ACC112 (cell line): Measurements from ENCODE around the gene ADAT1.

ENCODE experiments used
- H2AFZ ChIP-seq: fragments of 200-600 bp; sonication (generic); one replicate; pipeline ENCODE4 v1.6.0; 2017; ENCODE audit warnings: antibody characterized with exemption, low read length; ENCODE audit not compliant: unreplicated experiment
- H3K27ac ChIP-seq: fragments of 200-600 bp; sonication (generic); 2 replicates; pipeline ENCODE4 v1.5.1; 2014; ENCODE audit warnings: low read depth, mild to moderate bottlenecking, antibody characterized with exemption, low read length, moderate library complexity
- H3K27me3 ChIP-seq: fragments of 200-600 bp; sonication (generic); 2 replicates; pipeline ENCODE4 v1.6.1; 2014; ENCODE audit warnings: mild to moderate bottlenecking, antibody characterized with exemption, low read length, moderate library complexity, mixed read lengths; ENCODE audit not compliant: insufficient read depth
- H3K36me3 ChIP-seq: fragments of 200-600 bp; sonication (generic); 2 replicates; pipeline ENCODE4 v1.6.1; 2016; ENCODE audit warnings: mild to moderate bottlenecking, antibody characterized with exemption, low read length, moderate library complexity, mixed read lengths; ENCODE audit not compliant: insufficient read depth
- H3K4me1 ChIP-seq: fragments of 200-600 bp; sonication (generic); one replicate; pipeline ENCODE4 v1.6.1; 2016; ENCODE audit warnings: low read length, mixed read lengths; ENCODE audit not compliant: insufficient read depth, unreplicated experiment, control insufficient read depth
- H3K4me3 ChIP-seq: fragments of 200-600 bp; sonication (generic); 2 replicates; pipeline ENCODE4 v1.5.1; 2014; ENCODE audit warnings: mild to moderate bottlenecking, low read depth, low read length
- H3K79me2 ChIP-seq: fragments of 200-600 bp; sonication (generic); one replicate; pipeline ENCODE4 v1.6.0; 2016; ENCODE audit warnings: low read length; ENCODE audit not compliant: control insufficient read depth, unreplicated experiment, insufficient read depth

The ADAT1 gene

DNA sequence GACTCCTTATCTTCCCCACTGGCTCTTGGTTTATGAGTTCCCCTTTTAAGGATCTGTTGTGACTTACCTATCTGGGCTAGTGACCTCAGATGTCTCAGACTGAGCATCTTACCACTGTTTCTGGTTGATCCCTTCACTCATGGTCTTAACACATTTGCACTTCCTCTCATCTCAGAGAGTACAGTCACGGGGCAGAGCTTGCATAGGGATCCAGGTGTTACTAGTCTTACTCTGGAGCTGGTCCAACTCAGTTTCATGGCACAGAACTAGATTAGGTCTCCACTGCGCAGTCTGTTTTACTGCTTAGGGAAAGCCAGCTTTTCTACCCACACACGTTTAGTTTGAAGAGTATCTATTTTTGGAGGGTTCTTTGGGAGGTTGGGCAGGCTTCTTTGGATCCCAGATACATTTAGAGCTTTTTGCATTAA lies 46.7 kb downstream of the ADAT1 start:
- Histone ChIP-seq H3K79me2 (no peaks in the 10 kb centered on the region), H3K36me3 (peaks cover 17% of the 10 kb centered on the region), H3K27ac (no peak overlapping the region), H3K4me1 (no peaks in the 10 kb centered on the region), H3K27me3 (no peaks in the 10 kb centered on the region), H2AFZ (no peak overlapping the region), H3K4me3 (no peak overlapping the region)

DNA sequence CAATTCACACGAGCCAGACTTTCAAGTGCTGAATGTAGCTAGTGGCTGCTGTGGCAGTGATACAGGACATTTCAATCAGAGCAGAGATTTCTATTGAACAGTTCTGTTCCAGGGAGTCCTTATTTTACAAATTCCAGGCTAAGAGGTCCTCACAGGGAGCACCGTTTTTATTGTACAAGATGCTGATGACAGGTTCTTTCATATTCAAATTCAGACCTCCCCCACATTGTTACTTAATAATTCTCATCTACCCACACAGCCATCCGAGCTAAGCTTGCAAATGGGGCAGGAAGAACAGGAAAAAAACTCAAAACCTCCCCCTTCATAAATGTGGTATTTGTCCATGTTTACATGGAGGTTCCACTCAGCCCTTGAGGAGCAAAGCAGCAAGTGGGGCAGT lies 47.1 kb downstream of the ADAT1 start:
- Histone ChIP-seq H3K36me3 (peaks cover 17% of the 10 kb centered on the region), H3K4me3 (no peak overlapping the region), H2AFZ (no peak overlapping the region), H3K79me2 (no peaks in the 10 kb centered on the region), H3K4me1 (no peaks in the 10 kb centered on the region), H3K27ac (no peak overlapping the region), H3K27me3 (no peaks in the 10 kb centered on the region)

DNA sequence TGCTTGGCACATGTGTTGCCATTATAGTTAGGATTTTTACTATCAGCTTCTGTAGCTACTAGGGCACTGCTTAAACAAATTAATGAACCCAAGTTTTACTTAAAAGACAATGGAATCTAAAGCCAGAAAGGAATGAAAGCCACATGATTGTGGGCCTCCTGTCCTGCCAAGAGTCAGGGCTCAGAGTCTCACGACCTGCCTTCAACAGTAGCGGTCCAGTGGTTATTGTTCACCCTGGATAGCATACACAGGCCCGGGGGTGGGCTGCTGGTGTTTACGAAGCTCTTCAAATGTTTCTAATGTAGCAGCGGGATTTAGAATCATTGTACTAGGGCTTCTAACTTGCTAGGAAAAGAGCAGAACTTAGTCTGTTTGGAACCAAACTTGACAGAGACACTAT lies 49.1 kb downstream of the ADAT1 start:
- no peaks in the 10 kb centered on the region for H3K4me1 ChIP-seq

DNA sequence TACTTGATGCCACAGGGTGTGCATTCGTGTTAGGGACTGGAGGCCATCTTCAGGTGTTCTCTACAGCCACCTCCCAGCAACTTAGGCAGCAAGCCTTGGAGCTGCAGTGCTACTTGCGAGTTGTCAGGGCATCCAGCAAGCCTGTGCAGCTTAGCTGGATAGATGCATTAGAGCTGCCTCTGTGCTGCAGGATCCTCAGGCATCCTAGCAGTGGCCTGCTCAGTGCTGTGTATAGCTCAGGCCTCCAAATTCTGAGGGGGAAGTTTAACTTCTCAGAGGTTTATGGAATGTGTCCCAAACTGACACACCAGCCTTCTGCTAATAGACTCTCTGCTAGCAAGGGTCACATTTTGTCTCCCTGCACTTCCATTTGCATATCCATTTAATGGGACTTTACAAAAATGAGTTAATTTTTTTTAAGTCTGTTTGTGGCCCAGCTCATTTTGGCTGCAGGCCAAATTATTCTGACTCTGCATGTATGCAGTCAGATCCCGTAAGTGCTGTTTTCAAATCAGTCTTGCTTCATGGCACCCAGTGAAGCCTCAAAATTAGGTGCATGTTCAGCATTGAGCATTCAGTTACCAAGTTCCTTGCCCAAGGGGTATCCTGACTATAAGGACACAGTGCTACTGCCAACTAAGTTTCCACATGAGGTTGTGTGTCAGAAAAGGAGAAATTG lies 50.1 kb downstream of the ADAT1 start:
- Histone ChIP-seq H3K79me2 (no peaks in the 10 kb centered on the region), H3K4me1 (no peaks in the 10 kb centered on the region), H3K36me3 (peaks cover 27% of the 10 kb centered on the region), H3K4me3 (no peak overlapping the region), H3K27me3 (no peaks in the 10 kb centered on the region), H2AFZ (no peak overlapping the region), H3K27ac (no peak overlapping the region)

More for the DNA sequence above, 49.1 kb downstream of the ADAT1 start:
- Histone ChIP-seq H2AFZ (no peak overlapping the region), H3K4me3 (no peak overlapping the region), H3K27me3 (no peaks in the 10 kb centered on the region), H3K27ac (no peak overlapping the region), H3K36me3 (peaks cover 22% of the 10 kb centered on the region), H3K79me2 (no peaks in the 10 kb centered on the region)

DNA sequence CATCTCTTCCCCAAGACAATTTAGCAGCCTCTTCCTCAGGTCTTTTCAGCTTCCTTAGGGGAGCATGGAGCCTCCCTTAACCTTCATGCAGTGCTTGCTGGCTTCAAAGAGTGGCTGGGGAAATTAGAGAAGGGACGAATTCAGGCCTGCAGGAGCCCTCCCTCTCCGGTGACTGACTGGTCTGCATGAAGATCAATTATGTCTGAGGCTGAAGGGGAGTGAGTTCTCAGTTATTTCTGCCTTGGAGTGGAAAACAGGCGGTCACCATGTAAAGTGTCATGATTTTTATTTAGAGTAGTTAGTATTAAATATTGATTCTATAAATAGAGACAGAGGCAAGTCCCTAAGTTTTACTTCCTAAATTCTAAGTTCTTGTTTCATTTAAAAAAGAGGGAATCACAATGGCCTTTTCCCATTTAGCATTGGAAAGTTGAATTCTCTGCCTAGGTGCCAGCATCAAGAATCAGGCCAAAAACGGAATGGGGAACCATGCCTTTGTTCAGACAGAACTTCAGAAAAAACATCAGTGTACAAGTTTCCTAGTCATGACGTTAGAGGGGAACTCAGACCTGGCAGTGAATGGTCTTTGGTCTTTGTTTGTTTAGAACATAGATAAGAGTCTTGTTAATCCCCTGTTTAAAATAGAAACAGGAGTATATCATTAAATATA lies 52.5 kb downstream of the ADAT1 start:
- H3K36me3 ChIP-seq = peaks cover 20% of the 10 kb centered on the region
- no peak overlapping the region for H2AFZ ChIP-seq
- H3K79me2 ChIP-seq = peaks cover 15% of the 10 kb centered on the region
- H3K27me3 ChIP-seq = no peaks in the 10 kb centered on the region
- H3K27ac ChIP-seq = no peak overlapping the region
- peaks cover 11% of the 10 kb centered on the region for H3K4me1 ChIP-seq
- no peak overlapping the region for H3K4me3 ChIP-seq

DNA sequence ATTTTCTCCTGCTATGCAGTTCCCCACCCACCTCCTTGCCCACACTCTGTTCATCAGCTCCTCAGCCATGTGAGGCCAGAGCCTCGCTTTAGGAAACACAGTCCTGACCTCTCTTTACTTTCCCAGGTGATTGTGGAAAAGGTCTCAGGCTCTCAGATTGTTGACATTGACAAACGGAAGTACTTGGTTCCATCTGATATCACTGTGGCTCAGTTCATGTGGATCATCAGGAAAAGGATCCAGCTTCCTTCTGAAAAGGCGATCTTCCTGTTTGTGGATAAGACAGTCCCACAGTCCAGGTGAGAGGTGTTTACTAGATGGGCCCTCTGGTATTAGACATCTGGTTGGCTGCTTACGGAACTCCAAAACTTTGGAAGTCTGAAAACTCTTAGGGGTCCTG lies 55.2 kb downstream of the ADAT1 start:
- Histone ChIP-seq H3K79me2 (peaks cover 15% of the 10 kb centered on the region), H3K36me3 (peaks cover 20% of the 10 kb centered on the region), H3K4me1 (peaks cover 21% of the 10 kb centered on the region), H3K27me3 (peaks cover 12% of the 10 kb centered on the region; the same call in 1 of the 2 replicates), H2AFZ (no peak overlapping the region), H3K27ac (no peak overlapping the region), H3K4me3 (no peak overlapping the region)

DNA sequence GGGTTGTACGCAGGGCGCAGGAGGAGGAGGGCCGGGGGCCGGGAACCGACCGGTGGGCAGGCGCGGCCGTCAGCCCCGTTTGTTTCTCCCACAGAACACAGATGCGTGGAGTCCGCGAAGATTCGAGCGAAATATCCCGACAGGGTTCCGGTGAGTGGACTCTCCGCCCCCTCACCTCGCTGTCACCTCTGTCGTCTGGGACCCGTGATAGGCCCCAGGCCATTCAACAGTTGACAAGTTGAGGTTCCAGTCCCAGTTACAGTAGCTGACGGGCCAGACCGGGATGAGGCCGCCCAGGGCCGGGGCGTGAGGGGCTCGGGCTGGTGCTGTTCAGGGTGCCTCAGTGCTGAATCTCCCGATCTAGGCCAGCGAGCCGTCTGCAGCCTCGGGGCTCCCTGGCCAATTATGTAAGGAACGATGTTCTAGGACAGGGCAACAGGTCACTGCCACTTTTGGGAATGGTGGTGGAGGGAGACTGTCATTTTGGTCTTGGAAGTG lies 56.3 kb downstream of the ADAT1 start:
- peak overlapping the region; percentile 89 for H3K4me3 ChIP-seq
- peaks cover 20% of the 10 kb centered on the region for H3K36me3 ChIP-seq
- peaks cover 15% of the 10 kb centered on the region for H3K79me2 ChIP-seq
- no peak overlapping the region for H3K27ac ChIP-seq
- peaks cover 14% of the 10 kb centered on the region; the same call in 1 of the 2 replicates for H3K27me3 ChIP-seq
- peak overlapping the region; percentile 49 for H2AFZ ChIP-seq
- peaks cover 21% of the 10 kb centered on the region for H3K4me1 ChIP-seq

DNA sequence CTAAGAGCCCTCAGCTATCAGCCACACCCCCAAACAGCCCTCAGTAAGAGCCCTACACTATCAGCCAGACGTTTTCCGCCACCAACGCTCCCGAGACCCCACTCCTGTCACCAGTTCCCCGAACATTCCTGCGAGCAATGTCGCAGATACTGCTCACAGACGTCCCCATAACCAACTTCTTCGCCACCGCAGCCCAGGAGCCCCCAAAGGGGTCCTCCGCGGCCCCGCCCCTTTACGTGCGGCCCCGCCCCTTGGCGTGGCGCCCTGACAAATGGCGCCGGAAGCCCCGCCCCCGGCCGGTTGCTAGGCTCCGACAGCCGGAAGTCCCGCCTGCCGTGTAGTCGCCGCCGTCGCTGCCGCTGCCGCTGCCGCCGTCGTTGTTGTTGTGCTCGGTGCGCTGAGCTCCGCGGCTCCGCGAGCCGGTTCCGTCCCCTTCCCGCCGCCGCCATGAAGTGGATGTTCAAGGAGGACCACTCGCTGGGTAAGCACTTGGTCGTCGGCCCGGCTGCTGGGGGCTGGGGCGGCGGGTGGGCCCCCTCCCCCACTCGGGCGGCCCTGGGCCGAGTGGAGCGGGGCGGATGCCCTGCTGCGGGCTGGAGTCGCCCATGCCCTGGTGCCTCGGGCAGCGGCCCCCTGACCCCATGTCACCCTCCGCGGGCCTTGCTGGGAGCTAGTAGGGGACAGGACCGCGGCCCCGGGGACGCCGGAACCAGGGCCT lies 56.9 kb downstream of the ADAT1 start, which contains the start of gene GABARAPL2:
TSS of gene GABARAPL2 (plus strand) at position 340 of the 718 bp plus-strand sequence. CDS start at position 448, 108 bp downstream.
- H3K79me2 ChIP-seq = peaks cover 15% of the 10 kb centered on the region
- no peak within 1 kb of the TSS for H3K27ac ChIP-seq
- peaks cover 20% of the 10 kb centered on the region for H3K36me3 ChIP-seq
- peak within 1 kb of the TSS; percentile 97 for H2AFZ ChIP-seq
- peaks cover 21% of the 10 kb centered on the region for H3K4me1 ChIP-seq
- peaks cover 14% of the 10 kb centered on the region; the same call in 1 of the 2 replicates for H3K27me3 ChIP-seq
- peak within 1 kb of the TSS; percentile 89 for H3K4me3 ChIP-seq

DNA sequence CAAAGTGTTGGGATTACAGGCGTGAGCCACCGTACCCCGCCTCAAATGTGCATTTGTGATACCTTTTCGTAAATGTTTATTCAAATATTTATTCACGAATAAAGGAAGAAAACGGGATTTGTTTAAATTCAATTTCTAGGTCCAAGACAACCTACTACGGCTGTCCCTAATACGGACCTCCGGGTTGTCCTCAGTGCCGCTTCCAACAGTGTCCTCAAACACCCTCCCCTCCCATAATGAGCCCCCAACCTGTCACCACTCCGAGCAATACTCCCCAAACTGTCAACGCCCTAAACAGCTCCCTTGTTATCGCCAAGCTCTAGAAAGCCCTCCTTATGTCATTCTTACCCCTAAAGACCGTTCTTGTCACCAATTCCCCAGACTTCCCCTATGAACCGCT lies 57.4 kb downstream of the ADAT1 start:
- Histone ChIP-seq H3K4me3 (peak overlapping the region; percentile 89), H3K27me3 (peaks cover 14% of the 10 kb centered on the region; the same call in 1 of the 2 replicates), H3K4me1 (peaks cover 21% of the 10 kb centered on the region), H3K27ac (no peak overlapping the region), H3K36me3 (peaks cover 20% of the 10 kb centered on the region), H3K79me2 (peaks cover 15% of the 10 kb centered on the region), H2AFZ (peak overlapping the region; percentile 97)

DNA sequence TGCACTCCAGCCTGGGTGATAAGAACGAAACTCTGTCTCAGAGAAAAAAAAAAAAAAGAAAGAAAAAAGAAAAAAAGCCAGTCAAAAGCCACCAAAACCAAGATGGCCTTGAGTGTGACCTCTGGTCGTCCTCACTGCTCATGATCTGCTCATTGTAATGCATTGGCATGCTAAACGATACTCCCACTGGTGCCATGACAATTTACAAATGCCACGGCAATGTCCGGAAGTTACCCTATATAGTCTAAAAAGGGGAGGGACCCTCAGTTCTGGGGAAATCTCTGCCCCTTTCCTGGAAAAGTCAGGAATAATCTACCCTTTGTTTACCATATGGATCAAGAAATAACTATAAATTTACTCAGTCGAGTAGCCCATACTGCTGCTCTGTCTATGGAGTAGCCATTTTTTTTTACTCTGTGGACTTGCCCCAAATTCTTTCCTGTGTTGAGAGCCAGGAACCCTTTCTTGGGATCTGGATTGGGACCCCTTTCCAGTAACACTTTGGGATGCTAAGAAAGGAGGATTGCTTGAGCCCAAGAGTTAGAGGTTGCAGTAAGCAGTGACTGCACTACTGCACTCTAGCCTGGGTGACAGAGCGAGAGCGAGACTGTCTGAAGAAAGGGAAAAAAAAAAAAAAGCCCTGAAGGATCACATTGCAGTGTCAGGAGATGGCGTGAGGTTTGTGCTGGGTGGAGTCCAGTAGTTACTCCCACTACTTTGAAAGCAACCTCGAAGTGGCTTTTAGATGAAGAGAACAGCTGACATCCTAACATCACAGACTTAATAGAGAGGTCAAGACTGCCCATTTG lies 63.3 kb downstream of the ADAT1 start:
- Histone ChIP-seq H3K36me3 (no peaks in the 10 kb centered on the region), H3K79me2 (no peaks in the 10 kb centered on the region), H3K27ac (no peak overlapping the region), H3K4me1 (peaks cover 13% of the 10 kb centered on the region), H2AFZ (peak overlapping the region; percentile 77), H3K27me3 (peaks cover 14% of the 10 kb centered on the region; the same call in 1 of the 2 replicates), H3K4me3 (peak overlapping the region; percentile 22; the same call in 1 of the 2 replicates)
